HPDE6-E6E7 (cell line): Measurements from ENCODE around the gene UTP25.
"Not testable (repeated sequence)": the region's sequence is repeated elsewhere in the genome, so short reads cannot be mapped to it uniquely, and the experiment has no call there.

Source experiments
- DNase-seq: peaks from one replicate; pipeline ENCODE4 v3.0.0; 2011; ENCODE audit warnings: missing footprints; ENCODE audit errors: extremely low spot score

The UTP25 gene

GRCh38 chr1:209827384-209828262 lies at the start of gene UTP25:
TSS of gene UTP25 (plus strand) at chr1:209827972. CDS start at chr1:209828064, 92 bp downstream.
- DNase-seq, result peak; percentile 70

GRCh38 chr1:209778102-209778501 lies 49.7 kb upstream of the UTP25 start:
- DNase-seq, result no peak

- DNase-seq, result no peak
Measured at GRCh38 chr1:209780268-209780667, 47.5 kb upstream of the UTP25 start.

- DNase-seq, result no peak
Measured at GRCh38 chr1:209783386-209783785, 44.4 kb upstream of the UTP25 start.

- DNase-seq, result peak; percentile 93
Measured at GRCh38 chr1:209784265-209785169, 43.3 kb upstream of the UTP25 start, which contains the start of gene C1orf74. TSS of gene C1orf74 (minus strand) at chr1:209784559. CDS start at chr1:209783634, 925 bp downstream.

GRCh38 chr1:209785592-209785991 lies 42.2 kb upstream of the UTP25 start:
- no peak for DNase-seq

- no peak for DNase-seq
Measured at GRCh38 chr1:209786146-209786545, 41.6 kb upstream of the UTP25 start.

GRCh38 chr1:209787551-209787950 lies 40.2 kb upstream of the UTP25 start:
- DNase-seq, result no peak

GRCh38 chr1:209789245-209789644 lies 38.5 kb upstream of the UTP25 start:
- no peak for DNase-seq

GRCh38 chr1:209790286-209791193 lies 37.2 kb upstream of the UTP25 start:
- DNase-seq, result no peak

- DNase-seq, result no peak
Measured at GRCh38 chr1:209791920-209792319, 35.9 kb upstream of the UTP25 start.

- DNase-seq, result not testable (repeated sequence)
Measured at GRCh38 chr1:209793711-209794110, 34.1 kb upstream of the UTP25 start.

- DNase-seq, result no peak
Measured at GRCh38 chr1:209797978-209798639, 29.7 kb upstream of the UTP25 start.

GRCh38 chr1:209800984-209801834 lies 26.6 kb upstream of the UTP25 start:
- no peak for DNase-seq

- no peak for DNase-seq
Measured at GRCh38 chr1:209802117-209802779, 25.5 kb upstream of the UTP25 start.

- DNase-seq, result no peak
Measured at GRCh38 chr1:209802780-209803152, 25.0 kb upstream of the UTP25 start.

GRCh38 chr1:209803568-209803967 lies 24.2 kb upstream of the UTP25 start:
- DNase-seq, result no peak

- no peak for DNase-seq
Measured at GRCh38 chr1:209805341-209805781, 22.4 kb upstream of the UTP25 start.
